GM12891 (cell line): ENCODE data around the gene EML1.

Experiments used
- POLR2A ChIP-seq: IDR thresholded peaks from 2 replicates; pipeline ENCODE4 v1.6.1; 2011; ENCODE audit warnings: low read depth, low read length, control low read depth
- POLR2AphosphoS5 ChIP-seq: IDR thresholded peaks from 2 replicates; pipeline ENCODE4 v1.6.1; 2011; ENCODE audit warnings: low read depth, low read length, control low read depth
- TAF1 ChIP-seq: IDR thresholded peaks from 2 replicates; pipeline ENCODE4 v1.6.1; 2011; ENCODE audit warnings: low read depth, low read length, control low read depth

DNA sequence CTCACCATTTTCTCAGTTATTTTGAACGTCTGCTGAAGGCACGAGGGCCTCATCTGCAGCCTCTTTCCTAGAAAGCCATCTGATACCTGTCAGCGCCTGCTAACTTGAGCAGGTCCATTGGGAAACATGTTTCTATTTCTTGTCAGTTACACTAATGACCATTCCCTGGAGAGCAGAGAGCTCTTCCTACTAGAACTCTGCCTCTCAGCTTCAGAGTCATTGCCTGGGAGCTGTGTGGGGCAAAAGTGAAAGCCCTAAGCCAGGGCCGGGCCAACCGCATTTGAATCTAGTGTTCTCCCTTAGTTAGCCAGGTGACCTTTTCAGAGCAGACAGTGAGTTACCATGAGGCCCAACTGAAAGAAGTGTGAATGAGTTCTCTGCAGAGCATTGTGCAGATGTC, 135.8 kb downstream of the EML1 start:
- no peak for TF ChIP-seq POLR2AphosphoS5
- TF ChIP-seq POLR2A = no peak
- no peak for TF ChIP-seq TAF1
